Measurements from ENCODE around the gene SRGAP1.

DNA sequence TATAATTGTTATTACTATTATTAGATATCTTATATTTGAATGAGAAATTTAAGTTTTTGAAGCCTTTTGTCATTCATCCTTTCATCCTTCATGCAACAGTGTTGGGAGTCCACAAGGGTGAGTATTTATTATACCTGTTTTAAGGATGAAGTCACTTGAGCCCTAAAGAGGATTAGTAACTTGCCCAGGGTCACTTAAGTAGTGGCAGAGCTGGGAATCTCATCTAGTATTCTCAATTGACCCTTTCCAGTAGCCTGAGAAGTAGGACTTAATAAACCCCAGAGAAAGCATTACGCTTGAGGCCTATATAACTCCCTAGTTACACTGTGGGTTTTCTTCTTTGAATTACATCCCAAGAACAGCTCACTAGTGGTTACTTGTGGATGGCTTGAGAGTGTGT, 119.8 kb downstream of the SRGAP1 start:
- TF ChIP-seq ZFX (IDR thresholded peaks at IDR 0.05) (no peak), CTCF (conservative IDR thresholded peaks at IDR 0.05) (no peak)

All from C4-2B (cell line).